Hepatocyte (in vitro differentiated cells): ENCODE data around the gene PCED1A.

ENCODE experiments used
- CTCF ChIP-seq: fragments of 200-600 bp; sonication (generic); IDR thresholded peaks from 2 replicates; pipeline ENCODE4 v1.5.1; 2016; ENCODE audit warnings: antibody characterized with exemption, mild to moderate bottlenecking; ENCODE audit not compliant: poor library complexity
- EZH2 ChIP-seq: fragments of 200-600 bp; sonication (generic); IDR thresholded peaks from 2 replicates; pipeline ENCODE4 v1.6.1; 2016; ENCODE audit warnings: antibody characterized with exemption, mild to moderate bottlenecking, borderline replicate concordance
- EZH2phosphoT487 ChIP-seq: fragments of 200-600 bp; sonication (generic); IDR thresholded peaks from one replicate; pipeline ENCODE4 v1.6.1; 2018; ENCODE audit warnings: antibody characterized with exemption, mild to moderate bottlenecking, low read depth, moderate library complexity; ENCODE audit not compliant: unreplicated experiment, severe bottlenecking

GRCh38 chr20:2889209-2889608 is 48.8 kb upstream of the PCED1A start:
- no peak for TF ChIP-seq CTCF
- no peak for TF ChIP-seq EZH2
- TF ChIP-seq EZH2phosphoT487: no peak
